Stimulated activated CD4-positive, alpha-beta T cell treated with anti-CD3 and anti-CD28 coated beads, Interleukin-12 subunit alpha, Interleukin-12 subunit beta, amount 100 ng/mL, for 4 hours (primary cell): ENCODE results near the gene RFLNA.

Source experiments
- DNase-seq: peaks from one replicate; pipeline ENCODE4 v3.0.0-alpha.2; 2020

The RFLNA gene

DNA sequence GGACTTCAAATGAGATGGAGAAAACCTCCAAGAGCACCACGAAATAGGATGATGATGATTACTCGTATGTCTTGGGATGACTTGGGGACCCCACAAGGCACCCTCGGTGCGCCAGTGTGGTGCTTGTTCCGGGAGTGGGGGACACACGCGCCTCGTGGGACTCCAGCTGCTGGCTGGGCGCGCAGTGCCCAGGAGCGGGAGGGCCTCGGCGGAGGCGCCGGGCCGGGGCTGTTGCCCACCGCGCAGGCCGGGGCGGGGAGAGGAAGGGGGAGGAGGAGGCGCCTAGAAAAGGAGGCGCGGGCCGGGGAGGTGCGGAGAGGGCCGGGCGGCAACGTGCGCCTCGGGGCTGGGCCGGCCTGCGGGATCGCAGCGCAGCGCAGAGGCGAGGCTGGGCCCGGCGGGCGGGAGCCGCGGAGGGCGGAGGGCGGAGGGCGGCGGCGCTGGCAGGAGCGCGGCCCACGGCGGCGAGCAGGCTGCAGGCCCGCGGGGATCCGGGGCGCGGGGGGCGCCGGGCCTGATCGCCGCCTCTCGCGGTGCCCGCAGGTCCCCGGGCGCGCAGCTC lies at the start of gene RFLNA:
TSS of gene RFLNA (plus strand) at position 314 of the 562 bp plus-strand sequence. CDS start 337 bp downstream, outside the sequence.
- DNase-seq, result no peak

GRCh38 chr12:124247331-124247730 lies 47.6 kb upstream of the RFLNA start:
- DNase-seq, result no peak

GRCh38 chr12:124248941-124249825 lies 45.7 kb upstream of the RFLNA start:
- DNase-seq, result no peak

- DNase-seq, result no peak
These were observed 43.7 kb upstream of the RFLNA start for GRCh38 chr12:124251186-124251585.

GRCh38 chr12:124252964-124253363 lies 41.9 kb upstream of the RFLNA start:
- no peak for DNase-seq

GRCh38 chr12:124254126-124254525 lies 40.8 kb upstream of the RFLNA start:
- DNase-seq, result no peak

GRCh38 chr12:124259154-124260066 lies 35.5 kb upstream of the RFLNA start:
- DNase-seq, result no peak

DNA sequence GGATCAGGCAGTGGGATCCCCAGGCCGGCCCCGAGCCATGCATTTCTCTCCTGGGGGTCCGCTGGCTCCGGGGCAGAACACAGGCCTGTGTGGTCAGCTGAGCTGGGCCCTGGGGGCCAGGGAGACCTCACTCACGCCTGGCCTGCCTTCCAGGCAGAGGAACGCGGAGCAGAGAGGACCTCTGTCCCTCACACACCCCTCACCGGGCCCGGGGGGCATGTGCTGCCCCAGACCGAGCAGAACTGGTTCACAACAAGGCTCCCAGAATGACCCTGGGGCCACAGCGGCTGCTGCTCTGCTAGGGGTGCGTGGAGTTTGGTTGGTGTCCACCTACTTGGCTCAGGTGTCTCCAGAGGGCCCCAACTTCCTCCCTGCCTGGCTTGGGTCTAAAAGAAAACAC lies 33.0 kb upstream of the RFLNA start:
- DNase-seq, result no peak

DNA sequence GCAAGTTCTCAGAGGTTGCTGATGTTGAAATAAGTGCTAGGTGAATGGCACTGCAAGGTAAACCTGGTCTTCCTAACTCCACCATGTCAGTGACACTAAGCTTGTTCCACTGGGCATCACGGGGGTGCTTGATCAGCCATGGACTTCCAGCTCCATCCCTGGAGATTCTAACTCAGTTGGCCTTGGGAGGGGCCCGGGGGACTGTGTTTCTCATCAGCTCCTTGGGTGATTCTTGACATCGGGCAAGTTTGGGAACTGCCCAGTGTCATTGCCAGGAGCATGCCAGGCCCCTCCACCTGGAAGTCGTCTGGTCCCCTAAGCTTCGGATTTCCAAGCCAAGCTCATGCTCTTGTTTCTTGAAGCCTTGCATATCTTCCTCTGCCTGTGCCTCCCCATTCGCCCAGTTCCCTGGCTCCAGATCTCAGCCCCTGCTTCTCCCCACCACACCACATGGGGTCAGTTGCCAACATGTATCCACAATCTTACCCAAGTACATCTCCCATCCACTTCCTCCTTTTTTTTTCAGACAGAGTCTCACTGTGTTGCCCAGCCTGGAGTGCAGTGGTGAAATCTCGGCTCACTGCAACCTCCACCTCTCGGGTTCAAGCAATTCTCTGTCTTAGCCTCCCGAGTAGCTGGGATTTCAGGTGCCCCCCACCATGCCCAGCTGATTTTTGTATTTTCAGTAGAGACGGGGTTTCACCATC lies 30.7 kb upstream of the RFLNA start:
- no peak for DNase-seq

- no peak for DNase-seq
These were observed 30.0 kb upstream of the RFLNA start for GRCh38 chr12:124264879-124265278.

DNA sequence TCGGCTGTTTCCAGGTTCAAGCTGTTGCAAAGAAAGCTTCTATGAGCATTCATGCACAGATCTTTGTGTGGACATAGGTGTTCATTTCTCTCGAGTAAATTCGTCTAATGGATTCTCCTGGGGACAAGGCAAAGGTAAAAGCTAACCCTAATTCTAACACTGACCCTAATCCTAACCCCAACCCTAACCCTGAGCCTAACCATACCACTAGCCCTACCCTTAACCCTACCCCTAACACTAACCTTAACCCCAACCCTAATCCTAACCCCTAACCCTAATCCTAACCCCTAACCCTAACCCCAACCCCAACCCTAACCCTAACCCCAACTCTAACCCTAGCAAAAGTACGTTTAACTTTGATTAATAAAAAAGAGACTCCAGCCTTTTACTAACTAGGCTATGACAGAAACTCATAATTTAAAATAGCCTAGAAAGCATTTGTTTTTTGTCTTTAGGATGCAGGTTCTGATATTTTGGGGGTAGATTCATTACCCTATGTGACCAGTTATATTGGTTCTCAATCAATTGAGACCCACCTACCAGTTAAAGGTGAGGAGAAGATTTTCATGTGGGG lies 27.6 kb upstream of the RFLNA start:
- DNase-seq, result no peak

DNA sequence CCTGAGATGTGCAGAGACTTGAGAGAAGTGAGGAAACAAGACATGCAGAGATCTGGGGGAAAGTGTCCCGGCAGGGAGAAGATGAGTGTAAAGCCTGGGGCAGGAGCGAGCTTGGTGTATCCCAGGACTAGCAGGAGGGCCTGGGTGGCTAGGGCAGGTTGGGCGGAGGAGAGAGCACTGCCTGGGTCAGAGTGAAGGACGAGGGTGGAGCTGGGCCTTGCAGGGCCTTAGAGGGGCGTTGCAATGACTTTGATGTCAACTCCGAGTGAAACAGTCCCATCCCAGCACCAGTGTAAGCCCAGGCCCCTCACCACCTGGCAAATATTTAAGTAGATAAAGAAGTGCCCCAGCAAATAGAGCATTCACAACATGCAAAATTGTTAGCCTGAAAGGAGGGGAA lies 24.2 kb upstream of the RFLNA start:
- no peak for DNase-seq

- no peak for DNase-seq
These were observed 21.3 kb upstream of the RFLNA start for GRCh38 chr12:124273630-124274029.

DNA sequence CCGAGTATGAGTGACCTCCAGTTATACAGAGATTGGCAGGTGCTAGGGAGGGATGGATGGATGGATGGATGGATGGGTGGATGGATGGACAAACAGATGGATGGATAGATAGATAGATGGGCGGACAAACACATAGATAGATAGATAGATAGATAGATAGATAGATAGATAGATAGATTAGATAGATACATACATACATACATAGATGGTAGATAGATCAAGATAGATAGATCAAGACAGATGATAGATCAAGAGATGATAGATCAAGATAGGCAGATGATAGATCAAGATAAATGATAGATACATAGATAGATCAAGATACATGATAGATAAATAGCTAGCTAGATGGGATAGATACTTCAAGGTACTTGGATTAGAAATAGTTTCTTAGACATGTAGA lies 18.6 kb upstream of the RFLNA start:
- no peak for DNase-seq

- DNase-seq, result no peak
These were observed 17.3 kb upstream of the RFLNA start for GRCh38 chr12:124277394-124278241.

DNA sequence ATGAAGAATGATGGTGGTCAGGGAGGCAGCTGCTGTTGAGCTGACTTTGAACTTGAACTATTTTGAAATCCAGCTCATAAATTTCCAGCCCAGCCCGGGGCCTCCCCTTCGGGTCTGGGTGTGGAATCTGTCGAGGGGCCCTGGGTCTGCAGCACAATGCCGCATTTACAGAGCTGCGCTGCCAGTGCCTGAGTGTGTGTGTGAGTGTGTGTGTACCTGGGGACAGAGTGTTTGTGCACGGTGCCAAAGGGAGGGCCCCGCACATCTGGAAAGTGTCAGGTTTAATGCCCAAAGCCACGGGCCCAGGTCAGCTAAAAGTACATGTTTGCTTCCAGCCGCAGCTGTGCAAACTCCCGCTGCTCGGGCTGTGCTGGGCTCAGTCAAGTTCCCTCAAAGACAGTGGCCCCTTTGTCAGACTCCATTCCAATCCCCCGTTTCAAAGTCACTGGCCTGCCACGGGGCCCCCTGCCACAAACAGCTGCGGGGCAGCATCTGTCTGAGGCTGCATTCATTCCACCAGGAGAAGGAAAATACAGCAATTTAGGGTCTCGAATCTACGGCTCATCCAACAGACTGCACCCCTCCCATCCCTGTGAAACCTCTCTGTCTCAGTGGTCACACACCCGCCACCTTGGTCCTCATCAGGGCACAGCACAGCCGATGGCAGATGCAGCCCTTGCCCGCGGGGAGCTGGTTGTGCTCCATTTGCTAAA lies 16.3 kb upstream of the RFLNA start:
- no peak for DNase-seq

GRCh38 chr12:124279315-124279714 lies 15.6 kb upstream of the RFLNA start:
- DNase-seq, result no peak

DNA sequence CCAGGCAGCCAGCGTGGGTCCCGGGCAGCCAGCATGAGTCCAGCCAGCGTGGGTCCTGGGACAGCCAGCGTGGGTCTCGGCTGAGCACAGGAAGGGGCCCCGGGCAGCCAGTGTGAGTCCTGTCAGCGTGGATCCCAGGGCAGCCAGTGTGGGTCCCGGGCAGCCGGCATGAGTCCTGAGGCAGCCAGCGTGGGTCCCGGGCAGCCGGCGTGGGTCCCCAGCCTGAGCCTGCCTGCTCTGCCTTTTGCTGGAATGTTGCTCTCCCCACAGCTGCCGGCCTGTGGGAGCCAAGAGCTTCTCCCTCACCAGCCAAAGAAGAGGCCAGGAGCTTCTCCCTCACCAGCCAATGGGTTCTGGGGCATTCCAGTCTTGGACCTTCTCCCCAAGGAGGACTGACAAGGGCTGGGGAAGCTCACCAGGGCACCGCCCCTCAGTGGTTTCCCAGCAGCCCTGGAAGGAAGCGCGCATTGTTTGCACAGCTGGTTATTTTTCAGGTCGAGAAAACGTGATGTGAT lies 15.0 kb upstream of the RFLNA start:
- no peak for DNase-seq

GRCh38 chr12:124281309-124281708 lies 13.6 kb upstream of the RFLNA start:
- no peak for DNase-seq

GRCh38 chr12:124282287-124282686 lies 12.6 kb upstream of the RFLNA start:
- no peak for DNase-seq

DNA sequence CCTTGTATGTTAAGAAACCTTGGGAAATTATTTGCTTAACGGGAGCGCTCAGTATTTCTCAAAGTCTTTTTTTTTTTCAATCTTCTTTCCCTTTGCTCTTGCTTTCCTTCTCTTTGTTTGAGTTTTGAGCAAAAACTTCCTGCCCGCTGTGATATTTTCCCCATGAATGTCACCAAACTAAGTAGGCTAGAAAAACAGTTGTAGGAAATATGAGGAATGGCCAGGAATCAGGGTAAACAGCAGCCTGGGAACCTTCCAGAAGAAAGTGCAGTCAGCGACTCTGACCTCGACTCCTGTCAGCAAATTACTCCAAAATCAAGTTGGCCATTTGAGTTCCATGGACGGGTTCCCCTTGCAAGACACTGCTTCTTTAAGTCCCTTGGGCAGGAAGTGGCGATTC lies 11.6 kb upstream of the RFLNA start:
- no peak for DNase-seq
